C4-2B (cell line): ENCODE data around the gene STAC2.

ENCODE experiments used
- H3K27ac ChIP-seq: fragments of 450-650 bp; 2 replicates; pipeline ENCODE4 v1.5.1; 2017
- CTCF ChIP-seq: fragments of 450-650 bp; conservative IDR thresholded peaks from 2 replicates; pipeline ENCODE4 v1.5.1; 2017; ENCODE audit warnings: mild to moderate bottlenecking
- ZFX ChIP-seq: fragments of 450-650 bp; IDR thresholded peaks from 2 replicates; pipeline ENCODE4 v1.6.1; 2017

Gene STAC2

GRCh38 chr17:39246274-39246673, 20.5 kb upstream of the STAC2 start:
- no peak for TF ChIP-seq ZFX
- TF ChIP-seq CTCF = no peak; the same call in 1 of the 2 replicates
- H3K27ac ChIP-seq = no peak overlapping the region

DNA sequence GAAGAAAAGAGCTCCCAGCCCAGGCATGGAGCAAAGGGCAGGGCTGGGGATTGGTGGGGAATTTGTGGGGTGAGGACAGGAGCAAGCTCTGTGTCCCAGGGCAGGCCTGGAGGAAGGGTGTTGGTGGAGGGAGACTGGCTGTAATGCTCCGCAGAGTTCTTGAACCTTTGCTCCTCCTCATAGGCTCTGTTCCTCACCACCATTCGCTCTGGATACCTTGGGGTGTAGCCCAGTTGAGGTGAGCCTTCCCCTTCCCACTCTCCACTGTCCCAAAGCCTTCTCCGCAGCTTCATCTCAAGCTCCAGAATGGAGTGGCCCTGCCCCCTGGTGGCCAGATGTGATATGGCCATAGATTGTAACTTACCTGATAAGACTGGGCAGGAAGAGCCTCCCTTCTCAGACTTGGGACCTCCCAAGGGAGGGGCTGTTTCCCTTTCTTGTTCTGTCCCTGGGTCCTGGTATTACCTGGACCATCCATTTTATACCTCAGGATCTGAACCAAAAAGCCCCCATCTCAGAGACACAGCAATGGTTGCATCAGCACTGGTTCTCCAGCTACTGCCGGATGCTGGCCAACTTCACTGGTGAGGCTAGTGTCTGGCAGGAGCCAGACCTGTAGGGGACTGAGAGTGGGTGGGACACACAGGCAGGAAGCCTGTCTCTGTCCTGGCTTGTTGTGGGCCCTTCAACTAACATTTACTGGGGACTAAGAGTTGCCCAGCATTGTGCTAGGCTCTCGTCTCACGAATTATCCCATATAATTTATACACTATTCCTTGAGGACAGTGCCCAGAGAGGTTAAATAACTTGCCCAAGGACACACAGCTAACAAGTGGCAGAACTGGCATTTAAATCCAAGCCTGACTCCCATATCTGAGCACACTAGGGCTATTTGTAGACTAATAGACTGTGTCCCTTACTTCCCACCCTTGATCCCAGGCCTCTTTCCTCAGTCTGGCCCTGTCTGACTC, 19.1 kb upstream of the STAC2 start:
- TF ChIP-seq ZFX (no peak), CTCF (peak; percentile 96)
- H3K27ac ChIP-seq = no peak overlapping the region

DNA sequence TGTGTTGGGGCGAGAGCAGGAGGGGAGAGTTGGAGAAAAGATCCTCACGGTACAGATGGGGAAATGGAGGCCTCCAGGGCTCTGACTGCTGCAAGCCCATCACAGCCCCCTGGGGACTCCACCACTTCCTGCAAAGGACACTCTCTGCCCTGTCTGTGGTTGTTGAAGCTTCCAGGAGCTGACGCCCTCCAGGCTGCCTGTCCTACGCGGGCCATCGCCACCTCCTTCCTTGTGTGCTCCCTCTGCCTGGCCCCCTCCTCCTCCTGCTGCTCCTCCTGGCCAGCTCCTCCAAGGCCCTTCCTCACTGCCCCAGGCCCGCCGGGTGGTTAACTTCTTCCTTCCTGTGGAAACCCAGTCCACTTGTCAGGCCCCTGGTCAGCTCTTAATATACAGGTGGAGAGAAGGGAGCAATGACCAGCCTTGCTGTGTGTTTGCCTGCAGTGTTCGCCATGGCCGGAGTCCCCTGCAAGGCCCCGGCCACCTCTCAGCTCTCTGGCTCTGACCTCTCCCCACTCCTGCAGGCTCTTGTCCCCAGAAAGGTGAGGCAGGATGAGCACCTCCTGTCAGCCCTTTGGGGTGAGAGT, 18.4 kb upstream of the STAC2 start:
- H3K27ac ChIP-seq = no peak overlapping the region
- TF ChIP-seq CTCF (no peak), ZFX (no peak)

DNA sequence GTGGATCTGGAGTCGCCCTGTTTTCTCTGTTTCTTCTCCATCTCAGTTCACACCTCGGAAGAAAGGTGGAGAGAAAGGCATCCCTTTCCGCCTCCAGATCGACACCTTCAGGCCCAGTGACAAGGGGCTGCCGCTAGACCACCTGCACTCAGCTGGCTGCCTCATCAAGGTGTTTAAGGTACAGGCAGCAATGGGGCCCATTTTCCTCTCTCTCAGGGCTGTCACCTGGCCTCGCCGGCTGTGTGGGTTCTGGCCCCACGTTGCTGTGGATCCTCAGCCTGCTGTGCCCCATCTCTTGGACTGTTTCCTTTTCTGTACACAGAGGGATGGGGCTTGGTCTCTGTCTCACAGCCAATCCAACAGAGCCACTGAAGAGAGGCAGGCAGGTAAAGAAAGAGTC, 17.4 kb upstream of the STAC2 start:
- H3K27ac ChIP-seq = no peak overlapping the region
- TF ChIP-seq CTCF = no peak
- TF ChIP-seq ZFX = no peak

DNA sequence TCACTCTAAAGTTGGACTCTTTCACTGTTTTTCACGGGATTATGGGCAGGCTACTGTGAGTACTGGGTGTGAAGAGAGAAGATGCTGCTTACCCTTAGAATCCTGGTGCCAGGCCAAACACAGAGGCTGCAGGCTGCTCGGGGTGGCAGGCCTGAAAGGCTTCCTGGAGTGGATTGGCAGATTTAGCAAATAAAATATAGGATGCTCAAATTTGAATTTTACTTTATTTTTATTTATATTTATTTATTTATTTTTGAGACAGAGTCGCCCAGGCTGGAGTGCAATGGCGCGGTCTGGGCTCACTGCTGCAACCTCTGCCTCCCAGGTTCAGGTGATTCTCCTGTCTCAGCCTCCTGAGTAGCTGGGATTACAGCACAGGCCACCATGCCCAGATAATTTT, 14.9 kb upstream of the STAC2 start:
- TF ChIP-seq CTCF = no peak
- no peak for TF ChIP-seq ZFX
- no peak overlapping the region for H3K27ac ChIP-seq

- TF ChIP-seq ZFX = no peak
- peak; percentile 78 for TF ChIP-seq CTCF
Measured at GRCh38 chr17:39239640-39240314, 14.0 kb upstream of the STAC2 start.

DNA sequence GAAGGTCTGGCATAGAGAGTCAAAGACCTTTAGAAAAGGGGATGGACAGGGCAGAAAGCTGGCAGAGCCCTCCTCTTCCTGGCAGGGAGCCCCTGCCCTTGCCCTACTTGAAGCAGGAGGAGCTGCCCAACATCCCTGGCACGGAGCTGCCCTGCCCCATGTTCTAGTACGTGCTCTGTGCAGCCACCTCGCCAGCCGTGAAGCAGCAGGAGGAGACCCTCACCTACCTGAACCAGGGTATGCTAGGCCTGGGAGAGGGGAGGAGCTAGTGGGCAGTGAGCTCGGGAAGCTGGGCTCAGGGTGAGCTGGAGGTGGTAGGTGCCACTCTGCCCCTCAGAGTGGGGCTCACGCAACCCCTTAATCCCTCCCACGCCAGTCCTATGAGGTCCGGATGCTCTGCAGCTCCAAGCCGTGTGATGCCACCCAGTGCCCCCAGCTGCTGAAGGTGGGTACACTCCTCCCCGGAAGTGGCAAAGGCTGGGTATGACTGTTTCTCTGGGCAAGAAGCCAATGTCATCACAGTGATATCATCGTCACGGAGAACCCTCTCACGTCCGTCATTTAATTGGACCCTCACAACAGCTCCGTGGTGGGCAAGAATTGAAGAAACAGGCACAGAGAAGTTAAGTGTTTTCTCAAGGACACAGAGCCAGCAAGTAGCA, 12.7 kb upstream of the STAC2 start:
- peak overlapping the region; percentile 3; the same call in 1 of the 2 replicates for H3K27ac ChIP-seq
- TF ChIP-seq ZFX (no peak), CTCF (no peak)

More at GRCh38 chr17:39239640-39240314, 14.0 kb upstream of the STAC2 start:
- no peak overlapping the region for H3K27ac ChIP-seq
